ENCODE results near the gene STK32B. TPM values are rescaled to one million over a fixed set of nuclear protein-coding genes. Genes with fewer than 3 reads are reported as not detected.
"Not testable (repeated sequence)": the region's sequence is repeated elsewhere in the genome, so short reads cannot be mapped to it uniquely, and the experiment has no call there.

Gene STK32B
- total and polyA plus RNA-seq, 9 of the 15 experiments (the other 6 are each of a cell fraction or from before 2014, with no cell fraction given) = 0.03 to 0.20 (median 0.07) TPM; not detected in 2

- TF ChIP-seq TCFL5 (CRISPR knock-in tag; conservative IDR thresholded peaks at IDR 0.05) = no peak
- no peak for TF ChIP-seq BCLAF1 (IDR thresholded peaks at IDR 0.05; ENCODE audit: borderline replicate concordance in 1 of 2, control insufficient read depth in 1 of 2, low read depth in 2 of 2, low read length in 1 of 2)
- TF ChIP-seq ZNF146 (CRISPR knock-in tag; IDR thresholded peaks at IDR 0.05; ENCODE audit: unreplicated experiment) = no peak
Observed at GRCh38 chr4:5168891-5169290, 117.6 kb downstream of the STK32B start (continued).

GRCh38 chr4:5175836-5176235 lies 124.6 kb downstream of the STK32B start:
- CTCF ChIA-PET (ENCODE audit: low intra/inter-chr PET ratio); H3K27ac ChIP-seq (ENCODE audit: extremely low read depth, low read depth, low read length); H3K4me1 ChIP-seq (replicated peaks in 1 of 2; ENCODE audit: control insufficient read depth in 2 of 2, insufficient read depth in 2 of 2, low read length in 2 of 2); H3K4me3 ChIP-seq; FAIRE-seq; POLR2A ChIA-PET; DNase-seq (ENCODE audit: extremely low read depth in 1 of 4, low spot score in 3 of 4); BruUV-seq (replicated peaks); H3K79me2 ChIP-seq (ENCODE audit: control insufficient read depth, insufficient read depth, low read length); H2AFZ ChIP-seq (ENCODE audit: low read depth, low read length); H3K9ac ChIP-seq (ENCODE audit: insufficient read depth in 1 of 2, low read depth in 2 of 2, low read length in 2 of 2); H3K27me3 ChIP-seq (ENCODE audit: control insufficient read depth in 2 of 2, insufficient read depth in 2 of 2, low read length in 2 of 2); H3K9me1 ChIP-seq (ENCODE audit: control insufficient read depth, insufficient read depth, low read length); H3K36me3 ChIP-seq (ENCODE audit: control insufficient read depth, insufficient read depth, low read length); H4K20me1 ChIP-seq (replicated peaks; ENCODE audit: control insufficient read depth, insufficient read depth, low read length); H3K9me3 ChIP-seq (replicated peaks; ENCODE audit: control insufficient read depth, insufficient read depth, low read depth, low read length); intact Hi-C loops (cut with micrococcal nuclease); in situ Hi-C loops (cut with MboI); ATAC-seq; H3K4me2 ChIP-seq (ENCODE audit: insufficient read depth, low read length): not testable (repeated sequence)
- WGBS (ENCODE audit: insufficient coverage, low coverage, missing lambda C conversion rate) = 3% methylated on average over 11 of the region's 11 CpGs
